NB4 (cell line): Measurements from ENCODE around the gene WDR48.

Experiments
- DNase-seq: peaks from one replicate; pipeline ENCODE4 v3.0.0; 2010; ENCODE audit warnings: low read depth
- H3K4me3 ChIP-seq: one replicate; pipeline ENCODE4 v1.5.1; 2011; ENCODE audit warnings: mild to moderate bottlenecking, low read depth, low read length, moderate library complexity
- MYC ChIP-seq: IDR thresholded peaks from 2 replicates; pipeline ENCODE4 v1.6.1; 2011; ENCODE audit warnings: low read depth, low read length
- POLR2A ChIP-seq: IDR thresholded peaks from 2 replicates; pipeline ENCODE4 v1.6.1; 2011; ENCODE audit warnings: mild to moderate bottlenecking; ENCODE audit not compliant: insufficient read length; ENCODE audit errors: extremely low read depth
- TF ChIP-seq, protein P1 (sequence below): IDR thresholded peaks from one replicate; pipeline ENCODE4 v1.5.1; 2012; ENCODE audit warnings: low read depth, low read length
- TF ChIP-seq, protein P2 (sequence below): IDR thresholded peaks from 2 replicates; pipeline ENCODE4 v1.6.1; 2011; ENCODE audit warnings: low read depth, low read length

The WDR48 gene

DNA sequence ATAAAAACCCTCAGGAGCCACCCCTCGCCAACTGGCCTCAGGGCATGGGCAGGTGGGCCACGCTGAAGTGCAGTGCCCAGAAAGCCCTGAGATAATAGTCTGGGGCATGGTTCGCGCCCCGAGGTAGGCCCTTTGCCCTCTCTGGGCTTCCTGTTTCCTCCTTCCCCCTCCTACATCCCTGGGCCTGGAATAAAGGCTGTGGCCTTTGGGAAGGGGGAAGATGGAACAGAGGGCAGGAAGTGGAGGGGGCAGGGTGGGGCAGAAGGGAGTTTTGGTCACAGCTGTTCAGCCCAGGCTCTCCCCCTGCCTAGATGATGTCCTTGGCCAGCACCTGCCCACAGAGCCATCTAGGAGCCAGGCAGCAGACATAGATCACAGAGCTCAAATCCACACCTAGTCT lies 90.3 kb downstream of the WDR48 start:
- TF ChIP-seq POLR2A (no peak), MYC (no peak)
- TF ChIP-seq, protein P1, sequence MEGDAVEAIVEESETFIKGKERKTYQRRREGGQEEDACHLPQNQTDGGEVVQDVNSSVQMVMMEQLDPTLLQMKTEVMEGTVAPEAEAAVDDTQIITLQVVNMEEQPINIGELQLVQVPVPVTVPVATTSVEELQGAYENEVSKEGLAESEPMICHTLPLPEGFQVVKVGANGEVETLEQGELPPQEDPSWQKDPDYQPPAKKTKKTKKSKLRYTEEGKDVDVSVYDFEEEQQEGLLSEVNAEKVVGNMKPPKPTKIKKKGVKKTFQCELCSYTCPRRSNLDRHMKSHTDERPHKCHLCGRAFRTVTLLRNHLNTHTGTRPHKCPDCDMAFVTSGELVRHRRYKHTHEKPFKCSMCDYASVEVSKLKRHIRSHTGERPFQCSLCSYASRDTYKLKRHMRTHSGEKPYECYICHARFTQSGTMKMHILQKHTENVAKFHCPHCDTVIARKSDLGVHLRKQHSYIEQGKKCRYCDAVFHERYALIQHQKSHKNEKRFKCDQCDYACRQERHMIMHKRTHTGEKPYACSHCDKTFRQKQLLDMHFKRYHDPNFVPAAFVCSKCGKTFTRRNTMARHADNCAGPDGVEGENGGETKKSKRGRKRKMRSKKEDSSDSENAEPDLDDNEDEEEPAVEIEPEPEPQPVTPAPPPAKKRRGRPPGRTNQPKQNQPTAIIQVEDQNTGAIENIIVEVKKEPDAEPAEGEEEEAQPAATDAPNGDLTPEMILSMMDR = no peak
- TF ChIP-seq, protein P2, sequence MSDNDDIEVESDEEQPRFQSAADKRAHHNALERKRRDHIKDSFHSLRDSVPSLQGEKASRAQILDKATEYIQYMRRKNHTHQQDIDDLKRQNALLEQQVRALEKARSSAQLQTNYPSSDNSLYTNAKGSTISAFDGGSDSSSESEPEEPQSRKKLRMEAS = no peak
- DNase-seq = no peak
- H3K4me3 ChIP-seq = no peak overlapping the region

DNA sequence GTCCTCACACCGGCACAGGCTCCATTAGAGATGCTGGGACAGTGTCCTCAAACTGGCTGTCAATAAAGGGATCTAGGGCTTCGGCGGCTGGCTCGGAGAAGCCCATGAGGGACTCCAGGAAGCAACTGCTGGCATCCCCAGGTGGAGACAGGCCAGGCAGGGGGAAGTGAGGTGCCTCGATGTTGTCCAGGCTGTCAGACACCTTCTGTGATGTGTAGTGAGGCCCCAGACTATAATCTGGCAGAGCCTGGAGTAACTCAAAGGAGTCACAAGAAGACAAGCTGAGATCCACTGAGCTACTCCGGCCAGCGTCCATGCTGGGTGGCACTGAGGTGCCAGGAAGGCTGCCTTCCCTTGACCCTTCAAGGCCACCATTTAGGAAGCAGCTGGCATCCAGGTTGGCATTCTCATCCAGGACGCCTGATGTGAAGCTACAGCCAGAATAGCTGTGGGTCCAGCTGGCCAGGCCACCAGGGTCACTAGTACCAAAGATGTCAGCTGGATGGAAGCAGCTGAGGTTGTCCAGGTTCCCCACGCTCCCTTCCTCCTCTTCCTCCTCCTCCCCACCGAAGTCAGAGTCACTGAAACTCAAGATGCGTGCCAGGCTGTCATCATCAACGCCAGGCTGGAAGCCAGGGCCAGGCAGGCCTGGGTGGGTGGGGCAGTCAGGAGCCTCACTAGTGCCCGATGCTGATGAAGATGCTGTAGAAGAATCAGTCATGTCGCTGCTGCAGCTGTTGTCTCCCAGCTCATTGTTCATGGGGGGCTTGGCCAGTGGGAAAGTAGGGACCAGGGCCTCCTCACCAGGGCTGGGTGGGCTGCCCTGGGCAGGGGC lies 91.5 kb downstream of the WDR48 start:
- TF ChIP-seq, protein P2 = no peak
- TF ChIP-seq, protein P1 = no peak
- TF ChIP-seq POLR2A = no peak
- no peak for DNase-seq
- H3K4me3 ChIP-seq = no peak overlapping the region

DNA sequence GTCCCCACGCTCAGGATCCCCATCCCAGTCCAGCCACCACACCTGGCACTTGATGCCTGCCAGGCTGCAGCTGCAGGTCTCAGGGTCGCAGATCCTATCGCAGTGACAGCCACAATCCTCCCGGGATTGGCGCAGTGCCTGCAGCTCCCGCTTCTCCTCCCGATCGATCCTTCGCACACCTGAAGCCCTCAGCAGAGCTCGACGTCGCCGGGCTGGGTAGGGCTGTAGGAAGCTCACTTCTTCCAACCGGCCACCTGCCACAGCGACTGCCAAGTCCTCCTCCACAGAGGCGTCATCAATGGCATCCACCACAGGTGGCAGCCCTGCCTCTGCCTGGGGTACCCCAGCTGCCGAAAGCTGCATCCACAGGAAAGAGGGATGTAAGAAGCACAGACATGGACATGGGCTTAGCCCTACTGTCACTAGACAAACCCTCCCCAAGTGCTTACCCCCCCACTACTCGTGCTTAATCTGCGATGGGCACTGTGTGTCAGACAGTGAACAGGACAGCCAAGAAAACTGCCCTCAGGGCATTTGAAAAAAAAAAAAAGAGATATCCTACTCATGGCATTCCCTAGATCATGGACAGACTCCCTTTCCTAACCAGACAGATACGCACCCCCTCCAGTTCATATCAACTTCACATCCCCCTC lies 92.4 kb downstream of the WDR48 start:
- TF ChIP-seq, protein P1 = no peak
- TF ChIP-seq POLR2A = no peak
- TF ChIP-seq MYC = no peak
- TF ChIP-seq, protein P2 = no peak
- no peak overlapping the region for H3K4me3 ChIP-seq
- no peak for DNase-seq

DNA sequence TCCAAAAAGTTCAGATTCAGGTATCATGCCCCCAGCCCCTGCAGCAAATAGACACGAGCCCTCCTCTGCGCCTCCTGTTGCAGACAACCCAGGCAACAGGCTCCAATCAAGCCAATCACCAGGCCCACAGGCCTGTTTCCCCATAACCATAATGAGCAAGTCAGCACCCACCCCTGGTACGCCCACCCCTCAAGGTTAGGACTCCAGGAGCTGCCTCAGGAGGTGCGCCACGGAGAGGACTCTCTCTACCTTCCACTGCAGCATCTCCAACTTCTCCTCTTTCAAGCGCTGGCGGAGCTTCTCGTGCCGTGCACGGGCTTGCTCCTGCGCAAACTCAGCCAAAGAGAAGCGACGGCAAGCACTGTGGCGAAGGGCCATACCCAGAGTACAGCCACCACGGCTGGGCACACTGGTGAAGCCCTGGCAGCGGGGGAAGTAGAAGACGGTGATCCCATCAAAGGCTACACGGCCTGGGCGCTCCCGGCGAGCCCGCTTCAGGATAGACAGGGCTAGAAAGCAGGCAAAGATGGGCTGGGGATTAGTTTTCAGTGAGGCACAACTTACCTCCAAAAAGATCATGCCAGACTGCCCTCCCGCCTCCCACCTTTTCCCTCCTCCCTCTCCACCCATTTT lies 93.0 kb downstream of the WDR48 start:
- DNase-seq = no peak
- H3K4me3 ChIP-seq = no peak overlapping the region
- TF ChIP-seq, protein P2 = no peak
- TF ChIP-seq, protein P1 = no peak
- no peak for TF ChIP-seq POLR2A
- TF ChIP-seq MYC = no peak

DNA sequence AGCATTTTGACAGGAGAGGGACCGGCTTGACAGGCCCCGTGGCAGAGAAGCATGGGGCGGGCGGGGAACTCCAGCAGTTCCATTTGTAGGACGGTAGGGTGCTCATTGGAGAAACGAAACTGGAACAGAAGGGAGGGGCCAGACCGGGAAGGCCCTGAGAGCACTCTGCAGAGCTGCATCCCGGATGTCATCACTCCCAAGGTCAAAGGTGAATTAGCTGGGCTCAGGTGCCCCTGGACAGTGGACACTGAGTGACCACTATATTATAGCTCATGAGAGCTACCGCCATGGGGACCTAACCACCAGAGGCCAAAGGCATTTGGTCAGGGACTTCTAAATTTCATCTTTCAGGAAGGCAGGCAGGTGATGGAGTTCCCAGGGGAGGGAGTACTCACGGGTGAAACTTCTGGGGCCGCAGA lies 94.3 kb downstream of the WDR48 start:
- no peak for TF ChIP-seq MYC
- TF ChIP-seq POLR2A = no peak
- TF ChIP-seq, protein P1 = no peak
- TF ChIP-seq, protein P2 = no peak
- no peak for DNase-seq
- no peak overlapping the region for H3K4me3 ChIP-seq
